Stimulated activated CD8-positive, alpha-beta memory T cell treated with anti-CD3 and anti-CD28 coated beads, Interleukin-4, amount 100 ng/mL, for 4 hours (primary cell): ENCODE data around the gene MRE11.
"Not testable (repeated sequence)": the region's sequence is repeated elsewhere in the genome, so short reads cannot be mapped to it uniquely, and the experiment has no call there.

ENCODE experiments used
- DNase-seq, 2 donors: peaks; one replicate each; pipeline ENCODE4 v3.0.0-alpha.2; 2020; ENCODE audit warnings: low read depth in 2 of 2, low spot score in 1 of 2

Gene MRE11

GRCh38 chr11:94433049-94433448 lies 60.6 kb downstream of the MRE11 start:
- no peak for DNase-seq

- no peak for DNase-seq
These were observed 69.0 kb downstream of the MRE11 start for GRCh38 chr11:94424662-94425061.

GRCh38 chr11:94424011-94424410 lies 69.6 kb downstream of the MRE11 start:
- no peak for DNase-seq

GRCh38 chr11:94423507-94423906 lies 70.1 kb downstream of the MRE11 start:
- no peak for DNase-seq

- no peak for DNase-seq
These were observed 75.4 kb downstream of the MRE11 start for GRCh38 chr11:94418123-94418765.

- no peak for DNase-seq
These were observed 76.2 kb downstream of the MRE11 start for GRCh38 chr11:94417386-94417987.

GRCh38 chr11:94405062-94405833 lies 88.4 kb downstream of the MRE11 start:
- DNase-seq, result no peak

- no peak for DNase-seq
These were observed 91.3 kb downstream of the MRE11 start for GRCh38 chr11:94402355-94402754.

- DNase-seq, result no peak
These were observed 91.8 kb downstream of the MRE11 start for GRCh38 chr11:94401773-94402265.

- no peak for DNase-seq
These were observed 92.5 kb downstream of the MRE11 start, which contains the start of gene GPR83 for GRCh38 chr11:94400839-94401772. GPR83 (minus strand) TSS chr11:94401419; CDS start chr11:94401247, 172 bp downstream.

- no peak for DNase-seq
These were observed 93.2 kb downstream of the MRE11 start for GRCh38 chr11:94400457-94400838.

- no peak for DNase-seq
These were observed 93.6 kb downstream of the MRE11 start for GRCh38 chr11:94400050-94400449.

GRCh38 chr11:94398101-94398500 lies 95.5 kb downstream of the MRE11 start:
- no peak for DNase-seq

GRCh38 chr11:94396282-94396681 lies 97.4 kb downstream of the MRE11 start:
- DNase-seq, result no peak

- DNase-seq, result not testable (repeated sequence)
These were observed 101.7 kb downstream of the MRE11 start for GRCh38 chr11:94391937-94392336.

- DNase-seq, result no peak
These were observed 114.0 kb downstream of the MRE11 start for GRCh38 chr11:94379613-94380012.

- DNase-seq, result no peak
These were observed 116.8 kb downstream of the MRE11 start for GRCh38 chr11:94376841-94377240.

- not testable (repeated sequence) for DNase-seq
These were observed 123.1 kb downstream of the MRE11 start for GRCh38 chr11:94370576-94370975.
